ENCODE results near the gene USP25.

Gene USP25

DNA sequence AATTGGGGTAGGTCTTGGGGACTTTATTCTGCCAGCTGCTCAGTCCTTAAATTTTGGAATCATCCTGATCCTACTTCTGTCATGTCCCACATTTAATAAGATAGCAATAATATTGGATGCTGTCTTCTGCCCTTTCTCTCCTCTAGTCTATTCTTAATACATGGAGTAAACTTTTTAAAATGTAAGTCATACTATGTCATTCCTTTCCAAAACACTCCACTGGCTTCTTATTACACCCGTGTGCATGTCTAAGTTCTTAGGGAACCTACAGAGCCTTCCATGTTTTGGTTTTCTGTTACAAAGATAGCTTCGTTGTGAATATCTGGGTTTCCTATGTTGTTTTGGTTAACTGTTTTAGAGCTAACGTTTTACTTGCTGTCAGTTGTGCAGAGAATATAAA is 35.1 kb downstream of the USP25 start:
- no peak for DNase-seq

DNA sequence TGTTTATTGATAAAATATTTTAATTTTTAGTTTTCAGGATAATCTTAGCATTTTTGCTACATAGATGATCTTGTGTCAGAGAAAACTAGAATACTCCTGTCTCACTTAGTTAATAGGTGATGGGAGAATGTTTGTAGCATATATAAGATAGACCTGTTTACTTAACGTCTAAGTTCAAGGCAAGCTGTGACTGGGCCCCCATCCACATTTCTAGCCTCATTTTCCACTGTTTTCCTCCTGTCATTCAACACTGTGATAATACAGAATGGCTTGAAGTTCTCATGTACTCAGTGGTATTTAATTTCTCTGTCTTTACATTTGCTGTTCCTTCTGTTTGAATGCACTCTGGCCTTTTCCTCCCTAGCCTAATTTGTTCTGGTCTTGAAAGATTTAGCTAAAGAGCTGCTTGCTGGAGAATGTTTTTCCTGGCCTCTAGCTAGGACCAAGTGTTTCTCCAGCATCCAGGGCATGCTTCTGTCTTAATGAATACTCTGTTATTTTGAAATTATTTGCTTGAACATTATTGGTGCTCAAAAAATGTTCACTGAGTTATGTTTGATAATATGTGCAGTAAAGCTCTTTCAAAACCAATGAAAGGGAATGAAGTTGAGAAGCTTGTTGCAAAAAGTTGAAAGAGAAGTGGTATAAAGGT is 37.3 kb downstream of the USP25 start:
- no peak for DNase-seq

DNA sequence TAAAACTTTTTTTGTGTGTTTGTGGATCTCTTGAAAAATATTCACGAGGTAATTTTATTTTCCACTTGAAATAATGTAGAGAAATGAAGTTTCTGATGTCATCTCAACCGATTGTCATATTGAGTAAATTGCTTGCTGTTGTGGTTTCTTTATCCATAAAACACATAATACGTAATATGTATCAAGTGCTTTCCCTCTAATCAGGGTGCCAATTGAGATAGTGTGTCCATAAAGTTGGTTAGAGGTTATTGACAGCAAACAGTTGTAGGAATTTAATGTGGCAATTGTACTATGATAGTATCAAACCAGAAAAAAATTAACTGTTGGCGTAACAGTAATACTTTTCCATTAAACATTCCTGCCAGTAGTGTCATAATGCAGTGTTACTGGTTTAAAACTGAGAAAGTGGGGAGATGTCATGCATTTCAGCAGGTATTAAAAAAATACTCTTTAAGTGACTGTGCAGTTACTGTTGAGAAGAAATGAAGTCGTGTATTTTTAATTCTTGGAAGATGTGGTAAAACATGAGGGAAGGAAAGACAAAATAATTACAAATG is 38.3 kb downstream of the USP25 start:
- peak; percentile 9 for DNase-seq

DNA sequence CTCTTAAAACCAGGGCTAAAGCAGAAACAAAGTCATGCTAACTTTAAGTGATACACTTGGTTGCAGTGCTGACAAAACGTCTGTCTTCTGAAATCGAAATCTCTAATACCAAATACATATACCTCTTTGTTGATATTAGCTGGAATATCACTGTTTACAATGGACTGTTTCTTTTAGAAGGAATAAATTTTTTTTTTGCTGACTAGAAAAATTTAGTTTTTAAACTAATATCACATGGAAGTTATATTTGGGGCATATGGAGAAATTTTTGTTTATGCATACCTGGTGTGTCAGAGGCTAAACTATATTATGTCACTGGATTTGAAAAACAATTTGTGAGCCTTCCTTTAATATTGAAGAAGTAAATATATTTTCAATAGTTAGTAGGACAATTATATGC is 39.1 kb downstream of the USP25 start:
- no peak for DNase-seq

DNA sequence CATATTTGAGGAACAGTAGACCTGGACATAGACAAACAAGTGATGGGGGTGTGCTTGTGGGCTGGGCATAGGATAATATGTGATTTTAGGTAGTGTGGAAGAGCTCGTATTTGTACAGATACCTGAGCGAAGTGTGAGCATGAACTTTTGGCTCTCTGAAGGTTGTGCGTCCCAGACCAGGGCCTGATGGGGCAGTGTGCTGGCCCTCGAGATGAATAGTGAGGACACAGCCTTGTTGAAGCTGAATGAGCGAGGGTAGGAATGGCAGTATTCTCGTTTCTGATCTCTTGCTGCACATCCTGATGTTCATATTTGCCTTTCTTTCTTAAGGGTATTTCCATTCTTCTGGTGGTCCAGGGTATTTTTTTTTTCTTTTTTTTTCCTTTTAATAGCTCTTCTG is 41.5 kb downstream of the USP25 start:
- DNase-seq = no peak

DNA sequence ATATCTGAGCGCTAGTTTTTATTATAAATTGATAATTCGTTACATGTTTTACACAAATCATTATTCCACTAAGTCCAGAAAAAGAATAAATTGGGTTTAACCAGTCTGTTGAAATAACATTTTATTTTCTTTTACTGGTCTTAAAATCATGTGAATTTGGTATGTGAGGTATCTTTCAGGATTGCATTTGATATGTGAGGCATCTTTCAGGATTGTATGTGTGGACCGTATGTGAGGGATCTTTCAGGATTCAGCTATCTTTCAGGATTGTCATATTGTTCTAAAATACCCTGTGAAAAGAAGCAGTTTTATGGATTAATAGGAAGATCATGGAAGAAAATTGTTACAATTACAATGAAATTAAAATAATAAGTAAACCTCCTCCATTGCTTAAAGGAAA is 42.9 kb downstream of the USP25 start:
- no peak for DNase-seq

DNA sequence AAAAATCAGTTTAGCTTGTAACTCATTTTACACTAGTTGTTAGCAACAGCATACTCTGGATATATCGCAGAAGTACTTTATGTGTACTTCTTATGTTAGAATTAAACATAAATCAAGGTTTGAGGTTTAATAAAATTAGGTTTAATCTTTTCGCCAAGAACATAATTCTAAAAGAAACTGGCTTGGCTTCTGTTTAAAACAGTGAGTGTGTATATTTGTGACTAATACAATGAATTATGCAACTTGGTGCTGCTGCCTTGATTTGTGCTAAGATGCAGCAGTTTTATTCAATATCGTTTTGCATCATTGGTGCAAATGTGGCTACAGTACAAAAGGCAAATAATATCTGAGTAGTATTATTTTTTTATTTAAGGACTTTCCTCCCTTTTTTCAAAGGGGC is 44.8 kb downstream of the USP25 start:
- peak; percentile 81 for DNase-seq

DNA sequence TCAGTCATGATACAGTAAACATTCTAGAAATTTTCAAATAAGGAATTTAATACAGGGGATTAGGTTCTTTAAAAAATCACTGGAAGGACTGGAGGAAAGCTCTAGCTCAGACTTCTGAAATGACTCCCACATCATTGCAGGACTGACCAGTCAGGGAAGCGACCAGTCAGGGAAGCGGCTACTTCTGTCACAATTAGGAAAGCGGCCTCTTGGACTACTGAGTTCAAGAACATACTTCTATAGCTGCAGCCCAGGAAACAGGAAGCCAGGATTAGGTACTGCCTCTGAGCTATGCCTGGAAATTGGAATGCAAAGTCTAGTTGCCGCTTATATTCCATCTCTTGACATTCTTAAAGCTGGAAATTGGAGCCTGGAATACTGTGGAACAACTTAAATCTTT is 45.5 kb downstream of the USP25 start:
- DNase-seq = peak; percentile 6

DNA sequence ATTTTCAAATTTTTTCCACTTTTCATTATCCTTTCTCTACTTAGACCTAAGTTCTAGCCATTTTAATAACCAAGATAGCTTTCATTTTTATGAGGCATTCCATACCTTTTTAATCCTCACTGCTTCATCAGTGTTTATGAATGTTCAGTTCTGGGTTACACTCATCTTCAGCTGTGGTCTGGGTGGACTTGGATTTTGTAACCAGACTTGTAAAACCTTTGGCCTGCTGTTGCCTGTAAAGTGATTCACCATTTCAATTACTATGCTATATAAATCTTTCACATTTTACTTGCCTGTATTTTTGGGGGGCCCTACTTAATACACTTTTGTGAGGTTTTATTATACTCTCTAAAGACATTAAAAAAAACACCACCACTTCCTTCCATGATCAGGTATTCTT is 46.2 kb downstream of the USP25 start:
- peak; percentile 88 for DNase-seq

DNA sequence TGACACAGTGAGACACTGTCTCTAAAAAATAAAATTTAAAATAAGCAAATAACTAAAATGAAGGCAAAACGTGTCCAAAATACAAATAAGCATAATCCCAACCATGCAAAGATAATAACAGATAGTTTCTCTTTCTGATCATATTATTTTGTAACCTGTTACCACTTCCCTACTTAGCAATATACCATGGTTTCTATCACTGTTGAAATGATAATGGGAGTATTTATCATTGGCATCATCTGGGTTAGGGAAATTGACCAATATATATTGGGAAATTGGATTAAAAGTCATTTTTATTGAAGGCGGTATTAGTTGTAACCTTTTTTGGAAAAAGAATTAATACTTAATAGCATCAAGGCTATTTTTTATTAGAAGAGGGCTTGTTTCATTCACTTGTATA is 47.0 kb downstream of the USP25 start:
- DNase-seq = no peak

DNA sequence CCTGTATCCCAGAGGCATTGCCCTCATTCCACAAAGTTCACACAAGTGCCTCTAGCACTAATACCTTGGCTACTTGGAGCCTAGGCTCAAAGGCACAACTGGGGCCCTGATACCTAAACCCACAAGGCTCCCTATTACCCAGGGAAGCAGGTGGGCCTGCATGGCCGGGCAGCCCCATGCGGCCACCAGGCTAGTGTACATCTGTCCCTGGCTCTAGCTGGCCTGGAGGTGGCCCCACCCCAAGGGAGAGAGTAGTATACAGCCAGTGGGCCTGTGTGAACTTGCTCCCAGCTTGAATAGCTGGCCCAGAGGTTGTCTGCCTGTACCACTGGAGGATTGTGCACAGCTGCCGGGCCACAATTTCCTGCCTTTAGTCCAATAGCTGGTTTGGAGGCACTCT is 52.2 kb downstream of the USP25 start:
- DNase-seq = no peak

DNA sequence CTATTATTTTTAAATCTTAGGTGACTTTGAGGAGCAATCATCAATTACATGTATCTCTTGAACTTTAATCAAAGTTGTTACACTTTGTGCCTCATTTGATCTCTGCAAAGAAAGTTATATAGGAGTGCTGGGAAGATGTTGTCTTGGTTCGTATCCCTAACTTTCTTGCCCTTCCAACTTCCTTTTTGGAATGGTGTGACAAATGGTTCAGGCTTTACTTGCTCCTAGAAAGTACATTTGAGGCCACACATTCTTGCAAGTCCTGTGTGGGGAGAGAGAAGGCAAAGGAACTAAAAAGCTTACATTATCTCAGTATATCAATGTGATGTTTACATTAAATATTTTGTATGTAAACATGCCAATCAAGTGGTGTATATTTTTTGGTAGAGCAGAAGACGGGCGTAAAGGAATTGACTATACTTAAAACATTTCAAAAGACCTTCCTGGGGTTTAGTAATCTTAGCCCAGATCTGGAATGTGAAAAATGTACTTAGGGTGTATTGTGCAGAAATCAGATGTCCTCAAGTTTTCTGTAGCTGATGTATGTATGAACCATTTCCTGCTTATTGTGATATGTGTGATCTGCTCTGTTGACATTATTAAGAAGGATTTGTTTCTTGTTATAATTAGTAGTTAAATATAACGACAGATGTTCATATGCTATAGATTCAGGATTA is 59.2 kb downstream of the USP25 start:
- DNase-seq = peak; percentile 73

DNA sequence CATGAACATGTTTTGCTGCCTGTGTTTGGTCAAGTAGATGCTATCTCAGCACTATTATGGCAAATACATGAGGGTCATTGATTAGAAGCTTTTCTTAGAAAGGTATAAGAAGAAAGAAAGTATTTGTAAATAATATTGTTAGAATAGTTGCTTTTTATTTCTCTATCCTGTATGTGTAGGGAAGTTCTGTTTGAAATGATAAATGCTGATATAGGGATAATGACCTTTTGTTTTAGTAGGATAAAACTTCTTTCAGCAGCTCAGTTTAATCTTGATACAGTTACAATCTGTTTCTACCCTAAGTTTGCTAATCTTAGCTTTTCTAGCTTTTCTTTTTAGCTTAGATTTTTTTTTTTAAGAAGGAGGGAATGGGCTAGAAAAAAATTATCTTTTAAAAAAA is 63.3 kb downstream of the USP25 start:
- no peak for DNase-seq

DNA sequence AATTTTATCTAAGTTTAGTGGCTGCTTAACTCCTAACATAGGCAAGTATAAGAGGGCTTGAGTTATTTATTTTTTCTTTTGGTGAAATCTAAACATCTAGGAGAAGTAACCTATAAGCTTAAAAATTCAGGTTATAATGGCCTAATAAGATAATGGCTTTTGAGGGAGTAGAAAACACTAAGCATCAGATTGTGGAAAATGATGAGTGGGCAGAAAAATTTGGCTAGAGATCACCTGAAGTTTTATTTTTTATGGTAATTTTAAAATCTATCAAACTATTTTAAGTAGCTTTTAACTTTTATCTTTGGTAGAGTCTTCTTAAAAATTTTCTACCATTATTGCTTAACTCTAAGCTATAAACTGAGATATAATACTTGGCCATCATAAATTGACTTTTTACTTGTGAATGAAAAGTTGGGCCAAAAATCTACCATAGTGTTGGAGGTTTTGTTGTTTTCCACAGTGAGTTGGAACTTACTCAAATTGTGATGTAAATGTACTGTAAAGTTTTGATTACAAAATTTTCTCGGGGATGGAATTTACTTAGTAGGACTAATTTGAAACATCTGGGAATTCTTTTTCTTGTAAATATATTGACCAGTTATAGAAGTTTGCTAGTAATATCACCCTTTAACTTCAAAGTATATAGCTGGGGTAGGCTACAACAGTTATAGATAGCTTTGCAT is 63.9 kb downstream of the USP25 start:
- peak; percentile 44 for DNase-seq

DNA sequence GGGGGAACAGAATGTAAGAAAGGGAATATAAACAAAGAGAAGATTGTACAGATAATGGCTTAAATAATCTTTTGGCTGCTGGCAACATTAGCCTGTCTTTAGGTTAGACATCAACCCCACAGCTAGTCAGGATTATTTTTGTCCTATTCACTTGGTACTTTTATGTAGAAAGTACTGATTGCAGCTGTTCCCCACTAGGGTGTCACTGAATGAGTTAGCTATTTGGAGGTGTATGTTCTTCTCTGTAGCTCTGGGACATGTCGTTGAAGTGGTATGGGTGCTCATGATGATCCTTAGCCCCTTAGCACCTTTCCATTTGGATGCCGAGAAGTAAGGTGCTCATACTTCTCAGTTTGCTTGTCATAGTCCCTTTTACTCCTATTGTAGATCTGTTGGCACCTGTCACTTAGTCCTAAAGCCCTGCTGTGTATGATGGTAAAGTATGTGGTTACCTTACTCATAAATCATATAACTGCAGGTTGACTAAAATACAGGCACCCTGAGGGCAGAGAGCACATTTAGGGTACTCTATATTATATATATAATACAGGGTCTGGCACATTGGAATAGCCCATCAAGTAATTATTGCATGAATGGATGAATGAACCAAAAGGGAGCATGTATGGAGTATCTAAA is 64.6 kb downstream of the USP25 start:
- DNase-seq = no peak

DNA sequence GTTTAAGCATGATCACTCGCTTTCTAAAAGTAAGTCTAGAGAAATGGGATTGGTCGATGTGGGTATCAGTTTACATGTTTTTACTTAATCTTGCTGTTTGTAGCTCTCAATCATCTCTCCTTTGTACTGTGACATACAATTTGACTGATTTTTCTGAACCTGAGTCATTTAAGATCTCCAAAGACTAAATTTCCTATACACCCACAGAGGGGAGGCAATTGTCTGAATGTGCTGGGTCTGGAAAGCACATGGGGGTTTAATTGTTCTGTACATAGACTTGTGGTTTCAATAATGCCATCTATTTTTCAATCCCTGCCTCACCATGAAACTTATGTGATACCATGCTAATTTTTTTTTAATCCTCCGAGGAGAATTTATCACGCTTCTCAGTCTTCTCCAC is 65.8 kb downstream of the USP25 start:
- no peak for DNase-seq

DNA sequence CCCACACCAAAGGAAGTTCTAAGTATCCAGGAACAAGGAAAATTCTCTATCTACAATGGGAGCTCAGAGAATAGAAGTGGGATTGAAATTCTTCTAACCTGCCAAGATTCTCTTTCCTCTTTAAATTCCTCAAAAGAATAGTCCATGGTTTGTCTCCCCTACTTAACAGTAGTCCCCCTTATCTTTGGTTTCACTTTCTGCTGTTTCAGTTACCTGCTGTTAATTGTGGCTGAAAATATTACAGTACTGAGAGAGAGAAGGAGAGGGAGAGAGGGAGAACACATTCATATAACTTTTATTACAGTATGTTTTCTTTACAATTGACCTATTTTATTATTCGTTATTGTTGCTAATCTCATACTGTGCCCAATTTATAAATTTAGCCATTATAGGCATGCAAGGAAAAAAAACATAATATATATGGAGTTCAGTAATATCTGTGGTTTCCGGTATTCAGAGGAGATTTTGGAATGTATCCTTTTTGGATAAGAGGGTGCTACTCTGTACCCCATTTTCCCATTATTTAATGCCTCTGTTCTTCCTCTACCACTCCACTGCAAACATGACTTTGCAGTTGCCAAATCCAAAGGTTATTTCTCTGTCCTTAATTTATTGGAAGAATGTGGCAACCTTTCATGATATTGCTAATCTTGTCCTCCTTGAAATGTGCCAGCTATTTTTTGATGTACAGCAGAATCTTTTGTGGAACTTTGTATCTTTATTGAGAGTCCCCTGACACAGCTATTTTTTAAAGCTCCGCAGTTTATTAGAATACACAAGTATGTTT is 68.0 kb downstream of the USP25 start:
- DNase-seq = no peak

DNA sequence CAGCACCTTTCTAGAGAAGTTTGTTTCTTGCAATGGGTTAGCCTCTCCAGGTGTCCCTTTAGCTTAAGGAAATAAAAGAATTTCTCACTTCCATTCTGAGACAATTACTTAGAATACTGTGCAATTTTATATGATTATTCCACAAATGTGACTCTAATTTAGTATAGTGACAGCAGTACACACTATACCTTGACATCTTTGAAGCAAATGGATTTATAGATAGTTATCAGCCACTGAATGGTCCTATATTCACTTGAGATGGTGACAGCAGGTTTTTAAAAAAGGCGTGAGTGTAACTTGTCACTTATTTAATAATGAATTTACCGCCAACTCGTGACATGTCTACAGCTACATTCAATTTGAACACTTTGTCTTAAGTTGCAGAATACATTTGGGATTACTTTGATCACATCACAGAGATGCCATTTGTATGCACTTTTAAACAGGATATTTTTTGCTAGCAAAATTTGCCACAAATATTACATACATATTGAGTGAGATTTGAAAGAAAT is 71.6 kb downstream of the USP25 start:
- DNase-seq = no peak

DNA sequence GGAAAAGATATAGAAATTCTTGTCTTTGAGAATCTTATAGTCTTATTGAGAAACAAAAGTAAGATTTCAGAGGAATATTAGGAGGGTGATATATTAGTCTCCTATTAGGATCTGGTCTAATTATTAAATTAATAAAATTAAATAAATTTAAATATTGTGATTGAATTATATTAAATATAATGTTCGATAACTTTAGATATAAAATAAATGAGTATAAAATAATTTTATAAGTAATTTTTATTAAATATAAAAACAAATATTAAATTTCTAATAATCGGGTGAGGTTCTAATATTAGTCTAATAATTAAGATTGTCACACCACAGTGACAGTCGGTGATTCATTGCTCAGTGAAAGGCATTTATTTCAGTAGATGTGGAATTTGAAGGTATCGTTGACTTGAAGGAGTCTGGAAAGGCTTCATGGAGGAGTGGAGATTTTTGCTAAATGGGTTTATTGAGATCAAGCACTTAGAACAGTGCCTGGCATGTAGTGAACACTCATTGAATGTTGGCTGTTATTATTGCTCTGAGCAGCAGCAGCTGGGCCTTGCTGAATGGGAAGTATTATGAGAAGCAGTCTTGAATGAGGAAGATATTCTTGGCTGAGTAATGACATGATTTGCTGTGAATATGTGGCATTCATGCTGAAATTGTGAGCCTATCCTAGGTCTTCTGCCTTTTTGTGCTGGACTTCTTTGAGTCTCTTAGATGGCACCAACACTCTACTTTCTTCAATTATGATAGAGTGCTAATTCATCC is 74.6 kb downstream of the USP25 start:
- no peak for DNase-seq

DNA sequence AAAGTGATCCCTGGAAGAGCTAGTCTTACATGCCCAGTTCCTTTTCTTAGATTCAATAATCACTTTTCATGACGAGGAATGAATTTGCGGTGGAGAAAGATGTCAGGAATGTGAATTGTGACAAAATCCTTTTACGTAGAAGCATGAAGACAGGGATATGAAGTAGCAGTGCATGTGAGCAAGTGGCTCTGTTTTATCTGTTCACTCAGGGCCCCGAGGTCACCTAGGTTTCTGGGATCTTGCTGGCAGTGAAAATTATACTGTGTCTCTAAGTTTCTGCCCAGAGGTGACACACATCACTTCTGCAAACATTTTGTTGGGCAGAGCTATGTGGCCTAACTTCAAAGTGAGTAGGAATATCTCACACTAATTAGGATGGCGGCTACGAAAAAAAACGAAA is 79.3 kb downstream of the USP25 start:
- DNase-seq = no peak

DNA sequence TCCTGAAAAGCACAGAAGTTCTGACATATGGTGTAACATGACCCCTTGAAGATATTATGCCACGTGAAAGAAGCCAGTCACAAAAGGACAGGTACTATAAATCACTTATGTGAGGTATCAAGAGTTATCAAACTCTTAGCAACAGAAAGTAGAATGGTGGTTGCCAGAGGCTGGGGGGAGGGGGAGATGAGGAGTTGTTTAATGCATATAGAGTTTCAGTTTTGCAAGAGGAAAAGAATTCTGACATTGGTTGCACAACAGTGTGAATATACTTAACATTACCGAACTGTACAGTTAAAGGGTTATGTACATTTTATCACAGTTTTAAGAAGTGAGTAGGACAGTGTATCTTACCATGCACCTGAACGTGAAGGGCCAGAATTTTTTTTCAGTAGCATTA is 80.0 kb downstream of the USP25 start:
- DNase-seq = peak; percentile 68

DNA sequence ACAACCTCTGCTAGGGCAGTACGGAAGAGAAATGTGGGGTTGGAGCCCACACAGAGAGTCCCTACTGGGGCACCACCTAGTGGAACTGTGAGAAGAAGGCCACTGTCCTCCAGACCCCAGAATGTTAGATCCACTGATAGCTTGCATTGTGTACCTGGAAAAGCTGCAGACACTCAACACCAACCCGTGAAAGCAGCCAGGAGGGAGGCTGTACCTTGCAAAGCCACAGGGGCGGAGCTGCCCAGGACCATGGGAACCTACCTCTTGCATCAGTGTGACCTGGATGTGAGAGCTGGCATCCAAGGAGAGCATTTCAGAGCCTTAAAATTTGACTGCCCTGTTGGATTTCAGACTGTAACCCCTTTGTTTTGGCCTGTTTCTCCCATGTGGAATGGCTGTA is 85.5 kb downstream of the USP25 start:
- no peak for DNase-seq

All from fibroblast of skin of right quadriceps (primary cell).